HepG2 (cell line): ENCODE results near the gene PIK3C2B. TPM values are rescaled to one million over a fixed set of nuclear protein-coding genes. Genes with fewer than 3 reads are reported as not detected.

Experiments
- ARHGAP35 ChIP-seq: sonication (generic); formaldehyde crosslinking; IDR thresholded peaks from 2 replicates; pipeline ENCODE4 v1.9.0; 2022; ENCODE audit warnings: mild to moderate bottlenecking, inconsistent platforms, moderate library complexity, missing genetic modification reagents, borderline replicate concordance
- BCL6 ChIP-seq: IDR thresholded peaks from 2 replicates; pipeline ENCODE4 v1.6.1; 2016; ENCODE audit warnings: missing genetic modification reagents, missing compliant biosample characterization
- BORCS8-MEF2B ChIP-seq: sonication (generic); formaldehyde crosslinking; IDR thresholded peaks from 2 replicates; pipeline ENCODE4 v1.8.0; 2022; ENCODE audit warnings: mild to moderate bottlenecking, missing genetic modification reagents
- CAMTA2 ChIP-seq: sonication (generic); formaldehyde crosslinking; IDR thresholded peaks from 2 replicates; pipeline ENCODE4 v1.4.0; 2020; ENCODE audit warnings: mild to moderate bottlenecking, missing genetic modification reagents, borderline replicate concordance
- CREM ChIP-seq, 2 experiments: sonication (generic) in 1 of 2; formaldehyde crosslinking in 1 of 2; IDR thresholded peaks; 2 replicates each; pipeline versions ENCODE4 v1.4.0 to v1.6.1; 2016 to 2020; ENCODE audit warnings: antibody characterized with exemption in 1 of 2, mild to moderate bottlenecking in 1 of 2, missing genetic modification reagents in 1 of 2
- FOXA1 ChIP-seq, 2 experiments: fragments of 450-650 bp in 1 of 2; sonication (generic) in 1 of 2; formaldehyde crosslinking in 1 of 2; IDR thresholded peaks; 2 replicates each; pipeline versions ENCODE4 v1.4.0 to v1.6.1; 2016 to 2020; ENCODE audit warnings: missing genetic modification reagents in 1 of 2
- FOXO1 ChIP-seq: sonication (generic); formaldehyde crosslinking; IDR thresholded peaks from 2 replicates; pipeline ENCODE4 v1.4.0; 2020; ENCODE audit warnings: missing genetic modification reagents
- HOXD1 ChIP-seq: sonication (generic); formaldehyde crosslinking; IDR thresholded peaks from 2 replicates; pipeline ENCODE4 v1.5.0; 2020; ENCODE audit warnings: missing genetic modification reagents
- PBX3 ChIP-seq: sonication (generic); formaldehyde crosslinking; IDR thresholded peaks from 2 replicates; pipeline ENCODE4 v1.8.1; 2023; ENCODE audit warnings: missing genetic modification reagents, inconsistent platforms, borderline replicate concordance
- PITX1 ChIP-seq: sonication (generic); formaldehyde crosslinking; IDR thresholded peaks from 2 replicates; pipeline ENCODE4 v1.5.1; 2020; ENCODE audit warnings: mild to moderate bottlenecking, missing genetic modification reagents
- SIX4 ChIP-seq: sonication (generic); formaldehyde crosslinking; IDR thresholded peaks from 2 replicates; pipeline ENCODE4 v1.4.0; 2020; ENCODE audit warnings: missing genetic modification reagents
- YEATS2 ChIP-seq: sonication (generic); formaldehyde crosslinking; IDR thresholded peaks from 2 replicates; pipeline ENCODE4 v1.4.0; 2020; ENCODE audit warnings: missing genetic modification reagents, borderline replicate concordance
- YY1 ChIP-seq: IDR thresholded peaks from 2 replicates; pipeline ENCODE4 v1.6.1; 2011; ENCODE audit warnings: low read length, low read depth, moderate library complexity, mild to moderate bottlenecking; ENCODE audit not compliant: insufficient read depth, insufficient replicate concordance
- ZBTB39 ChIP-seq: sonication (generic); formaldehyde crosslinking; IDR thresholded peaks from 2 replicates; pipeline ENCODE4 v1.5.0; 2020; ENCODE audit warnings: missing genetic modification reagents
- ZBTB43 ChIP-seq: sonication (generic); formaldehyde crosslinking; conservative IDR thresholded peaks from 2 replicates; pipeline ENCODE4 v1.4.0; 2020; ENCODE audit warnings: missing genetic modification reagents
- ZNF12 ChIP-seq: sonication (generic); formaldehyde crosslinking; IDR thresholded peaks from 2 replicates; pipeline ENCODE4 v1.5.0; 2020; ENCODE audit warnings: missing genetic modification reagents
- ZNF263 ChIP-seq: sonication (generic); formaldehyde crosslinking; IDR thresholded peaks from 2 replicates; pipeline ENCODE4 v1.4.0; 2020; ENCODE audit warnings: missing genetic modification reagents
- ZNF446 ChIP-seq: sonication (generic); formaldehyde crosslinking; IDR thresholded peaks from 2 replicates; pipeline ENCODE4 v1.5.0; 2020; ENCODE audit warnings: mild to moderate bottlenecking, missing genetic modification reagents
- ZNF512B ChIP-seq: sonication (generic); formaldehyde crosslinking; IDR thresholded peaks from 2 replicates; pipeline ENCODE4 v1.5.1; 2020; ENCODE audit warnings: missing genetic modification reagents, mild to moderate bottlenecking, borderline replicate concordance
- ZNF616 ChIP-seq: sonication (generic); formaldehyde crosslinking; IDR thresholded peaks from 2 replicates; pipeline ENCODE4 v1.5.0; 2020; ENCODE audit warnings: low read depth, mild to moderate bottlenecking, missing genetic modification reagents
- ZNF709 ChIP-seq: sonication (generic); formaldehyde crosslinking; IDR thresholded peaks from 2 replicates; pipeline ENCODE4 v1.5.0; 2020; ENCODE audit warnings: mild to moderate bottlenecking, missing genetic modification reagents
- polyA plus RNA-seq, 8 experiments: library from polyadenylated mRNA; depleted of rRNA in 3 of 8; stranded (reverse) in 7 of 8; unstranded in 1 of 8; fragments of >200 nt; fragmentation: Illumina TruSeq in 4 of 8; extraction: Trizol in 4 of 8; gene quantifications; 2 replicates each; pipeline versions ENCODE4 v1.2.1 to v1.2.3, GENCODE V29; 2011 to 2016; ENCODE audit warnings: low read depth in 4 of 8, missing spikeins in 1 of 8, mixed read lengths in 1 of 8; ENCODE audit not compliant: insufficient read depth in 1 of 8
- total RNA-seq, 5 experiments: library from RNA; depleted of rRNA; stranded (reverse); fragments of >200 nt; fragmentation: Illumina TruSeq; extraction: Trizol; gene quantifications; 2 replicates each; pipeline ENCODE4 v1.2.3, GENCODE V29; 2016; ENCODE audit warnings: low read depth in 1 of 5

PIK3C2B gene
- total and polyA plus RNA-seq, 2 of the 13 experiments (the other 11 are each of a cell fraction or from before 2014, with no cell fraction given) = 3.4 to 4.5 TPM

- TF ChIP-seq PBX3 (CRISPR knock-in tag) (no peak), CREM (IDR thresholded peaks at IDR 0.05) (peak; percentile 89), CREM (CRISPR knock-in tag; IDR thresholded peaks at IDR 0.05) (0 out of 2 replicates have a peak, but pooled peaks have one; percentile 33), FOXA1 (IDR thresholded peaks at IDR 0.05) (no peak), FOXA1 (CRISPR knock-in tag; IDR thresholded peaks at IDR 0.05) (no peak), BORCS8-MEF2B (peak; percentile 95), YEATS2 (CRISPR knock-in tag) (peak; percentile 91; the same call in 1 of the 2 replicates), ZNF616 (peak; percentile 60; the same call in 1 of the 2 replicates), ZNF446 (CRISPR knock-in tag) (peak; percentile 64; the same call in 1 of the 2 replicates), ZNF512B (CRISPR knock-in tag) (peak; percentile 68; the same call in 1 of the 2 replicates), ZNF709 (CRISPR knock-in tag) (peak; percentile 62; the same call in 1 of the 2 replicates), PITX1 (peak; percentile 84), ZBTB43 (CRISPR knock-in tag) (peak; percentile 68; the same call in 1 of the 2 replicates), CAMTA2 (CRISPR knock-in tag) (no peak), SIX4 (peak; percentile 12; the same call in 1 of the 2 replicates), BCL6 (CRISPR knock-in tag) (peak; percentile 50; the same call in 1 of the 2 replicates), ZBTB39 (CRISPR knock-in tag) (peak; percentile 93), HOXD1 (peak; percentile 23; the same call in 1 of the 2 replicates), ARHGAP35 (no peak), YY1 (peak; percentile 89), ZNF263 (CRISPR knock-in tag) (peak; percentile 56; the same call in 1 of the 2 replicates), ZNF12 (CRISPR knock-in tag) (no peak), FOXO1 (CRISPR knock-in tag) (peak; percentile 70)
Measured at GRCh38 chr1:204516180-204516879, 21.7 kb upstream of the PIK3C2B start, which contains the start of gene MDM4 (continued).
